SU-DHL-6 (cell line): ENCODE results near the gene DOCK11.

Experiments used
- H2AFZ ChIP-seq: fragments of 200-600 bp; sonication (generic); 2 replicates; pipeline ENCODE4 v1.6.1; 2014; ENCODE audit warnings: low read depth, mild to moderate bottlenecking, moderate library complexity, mixed read lengths, antibody characterized with exemption, low read length; ENCODE audit not compliant: severe bottlenecking
- H3F3A ChIP-seq: fragments of 200-600 bp; shearing (Covaris generic); 2 replicates; pipeline ENCODE4 v1.6.0; 2016; ENCODE audit warnings: antibody characterized with exemption, mild to moderate bottlenecking; ENCODE audit not compliant: insufficient read depth
- H3K27ac ChIP-seq: fragments of 200-600 bp; sonication (generic); 2 replicates; pipeline ENCODE4 v1.5.1; 2016; ENCODE audit warnings: low read depth, mild to moderate bottlenecking, low read length, moderate library complexity, mixed read lengths
- H3K27me3 ChIP-seq: fragments of 200-600 bp; sonication (generic), shearing (Covaris generic); 2 replicates; pipeline ENCODE4 v1.6.0; 2014; ENCODE audit warnings: mild to moderate bottlenecking, low read length
- H3K36me3 ChIP-seq: fragments of 200-600 bp; sonication (generic); 2 replicates; pipeline ENCODE4 v1.6.1; 2014; ENCODE audit warnings: mild to moderate bottlenecking, low read length, mixed read lengths
- H3K4me2 ChIP-seq: fragments of 300-600, 200-600 bp; shearing (Covaris generic), sonication (generic); 2 replicates; pipeline ENCODE4 v1.6.0; 2014; ENCODE audit warnings: low read length, low read depth, mild to moderate bottlenecking; ENCODE audit not compliant: poor library complexity, severe bottlenecking
- H3K4me3 ChIP-seq: fragments of 200-600 bp; sonication (generic); 2 replicates; pipeline ENCODE4 v1.5.1; 2014; ENCODE audit warnings: antibody characterized with exemption, low read length, mild to moderate bottlenecking, mixed read lengths; ENCODE audit not compliant: insufficient read depth, poor library complexity, severe bottlenecking
- H3K79me2 ChIP-seq: fragments of 200-600 bp; sonication (generic); 2 replicates; pipeline ENCODE4 v1.6.1; 2014; ENCODE audit warnings: mild to moderate bottlenecking, low read length, moderate library complexity; ENCODE audit not compliant: insufficient read depth
- H3K9ac ChIP-seq: fragments of 200-600 bp; sonication (generic); 2 replicates; pipeline ENCODE4 v1.7.0; 2014; ENCODE audit warnings: mild to moderate bottlenecking, low read length
- H3K9me2 ChIP-seq: fragments of 200-600 bp; sonication (generic); replicated peaks from 2 replicates; pipeline ENCODE4 v1.6.1; 2014; ENCODE audit warnings: low read length; ENCODE audit not compliant: insufficient read depth
- H3K9me3 ChIP-seq: fragments of 200-600 bp; sonication (generic); 2 replicates; pipeline ENCODE4 v1.6.1; 2014; ENCODE audit warnings: low read length, mixed read lengths; ENCODE audit not compliant: insufficient read depth
- H4K20me1 ChIP-seq: fragments of 200-600 bp; sonication (generic); 2 replicates; pipeline ENCODE4 v1.6.1; 2014; ENCODE audit warnings: low read depth, mild to moderate bottlenecking, antibody characterized with exemption, low read length, moderate library complexity, mixed read lengths
- CTCF ChIP-seq: fragments of 200-600 bp; sonication (generic); IDR thresholded peaks from one replicate; pipeline ENCODE4 v1.5.1; 2017; ENCODE audit warnings: antibody characterized with exemption, mild to moderate bottlenecking, low read length, moderate library complexity; ENCODE audit not compliant: insufficient read depth, poor library complexity, severe bottlenecking
- EZH2phosphoT487 ChIP-seq: fragments of 200-600 bp; sonication (generic), shearing (Covaris generic); conservative IDR thresholded peaks from 2 replicates; pipeline ENCODE4 v1.6.1; 2018; ENCODE audit warnings: mild to moderate bottlenecking, antibody characterized with exemption, low read length, moderate library complexity, mixed read lengths

The DOCK11 gene

GRCh38 chrX:118566359-118566758 is 70.7 kb downstream of the DOCK11 start:
- no peaks in the 10 kb centered on the region for H3K9me2 ChIP-seq
- no peaks in the 10 kb centered on the region for H3K79me2 ChIP-seq
- H3K27ac ChIP-seq, result no peak overlapping the region
- no peak overlapping the region for H2AFZ ChIP-seq
- no peaks in the 10 kb centered on the region for H3K36me3 ChIP-seq
- no peaks in the 10 kb centered on the region for H3K9me3 ChIP-seq
- TF ChIP-seq CTCF (no peak), EZH2phosphoT487 (no peak)
- no peak overlapping the region for H3K9ac ChIP-seq
- H3K4me2 ChIP-seq, result no peak overlapping the region
- no peaks in the 10 kb centered on the region for H3F3A ChIP-seq
- H3K27me3 ChIP-seq, result no peaks in the 10 kb centered on the region
- no peak overlapping the region for H3K4me3 ChIP-seq
- H4K20me1 ChIP-seq, result no peaks in the 10 kb centered on the region

- no peak overlapping the region for H3K9ac ChIP-seq
- H3K9me2 ChIP-seq, result no peaks in the 10 kb centered on the region
- H3K27me3 ChIP-seq, result no peaks in the 10 kb centered on the region
- H3K27ac ChIP-seq, result no peak overlapping the region
- no peaks in the 10 kb centered on the region for H3K36me3 ChIP-seq
- H4K20me1 ChIP-seq, result no peaks in the 10 kb centered on the region
- H3K4me2 ChIP-seq, result no peak overlapping the region
- H2AFZ ChIP-seq, result no peak overlapping the region
- H3K79me2 ChIP-seq, result no peaks in the 10 kb centered on the region
- no peak overlapping the region for H3K4me3 ChIP-seq
- H3K9me3 ChIP-seq, result no peaks in the 10 kb centered on the region
- H3F3A ChIP-seq, result no peaks in the 10 kb centered on the region
- TF ChIP-seq CTCF (no peak), EZH2phosphoT487 (no peak)
Observed at GRCh38 chrX:118569676-118570075, 74.1 kb downstream of the DOCK11 start.

GRCh38 chrX:118570209-118570608 is 74.6 kb downstream of the DOCK11 start:
- Histone ChIP-seq H3K9ac (no peak overlapping the region), H3K9me3 (no peaks in the 10 kb centered on the region), H3K27ac (no peak overlapping the region), H2AFZ (no peak overlapping the region), H3K36me3 (no peaks in the 10 kb centered on the region), H3K79me2 (no peaks in the 10 kb centered on the region), H4K20me1 (no peaks in the 10 kb centered on the region), H3K27me3 (no peaks in the 10 kb centered on the region), H3K4me2 (no peak overlapping the region), H3K9me2 (no peaks in the 10 kb centered on the region), H3K4me3 (no peak overlapping the region), H3F3A (no peaks in the 10 kb centered on the region)
- TF ChIP-seq CTCF, result no peak
- TF ChIP-seq EZH2phosphoT487, result no peak

- Histone ChIP-seq H4K20me1 (no peaks in the 10 kb centered on the region), H3K9ac (no peak overlapping the region), H3K36me3 (no peaks in the 10 kb centered on the region), H2AFZ (no peak overlapping the region), H3K9me3 (no peaks in the 10 kb centered on the region), H3K4me2 (no peak overlapping the region), H3K27ac (no peak overlapping the region), H3F3A (no peaks in the 10 kb centered on the region), H3K27me3 (no peaks in the 10 kb centered on the region), H3K79me2 (no peaks in the 10 kb centered on the region), H3K9me2 (no peaks in the 10 kb centered on the region), H3K4me3 (no peak overlapping the region)
- TF ChIP-seq EZH2phosphoT487 (no peak), CTCF (no peak)
Observed at GRCh38 chrX:118571836-118572235, 76.2 kb downstream of the DOCK11 start.
